Measurements from ENCODE around the gene POLE2. TPM values are rescaled to one million over a fixed set of nuclear protein-coding genes. Genes with fewer than 3 reads are reported as not detected.

The POLE2 gene
- total RNA-seq, 2 experiments from 2014 or later, result 28.6 to 30.3 TPM

- peaks cover 39% of the 10 kb centered on the region for H3K79me2 ChIP-seq (ENCODE audit: insufficient read depth, low read depth, low read length)
- POLR2A ChIA-PET, result interaction anchor here (0.6 to 5.1 kb wide), 10 partner anchors 9 to 652 kb away, joined by 3 to 32 read pairs (median 4); partner anchors contain the start of genes MGAT2, RPL36AL and RPS29
- intact Hi-C loops (cut with micrococcal nuclease; ENCODE audit: unreplicated experiment), result loop anchor here (5.0 to 10.0 kb wide), 4 partner anchors 173 to 1230 kb away; partner anchors contain the start of gene KLHDC2
- BruUV-seq (replicated peaks), result no TSS peak
- H3K9me2 ChIP-seq (ENCODE audit: insufficient read depth, low read length), result no peaks in the 10 kb centered on the region
- CTCF ChIA-PET (ENCODE audit: unreplicated experiment), result interaction anchor here (1.2 to 1.6 kb wide), 2 partner anchors 8 to 26 kb away, joined by 3 to 5 read pairs; partner anchors contain the start of gene RPS29
- TF ChIP-seq CTCF (conservative IDR thresholded peaks at IDR 0.05; ENCODE audit: low read length) (no peak), EZH2phosphoT487 (IDR thresholded peaks at IDR 0.05; ENCODE audit: borderline replicate concordance, low read depth, low read length) (no peak)
- peaks cover 3% of the 10 kb centered on the region; the same call in 1 of the 2 replicates for H3K36me3 ChIP-seq (ENCODE audit: insufficient read depth, low read length)
- H3K27ac ChIP-seq (ENCODE audit: low read depth, low read length, poor library complexity, severe bottlenecking), result peak overlapping the region; percentile 68
- peak overlapping the region; percentile 25 for H3K4me3 ChIP-seq (ENCODE audit: low read depth, low read length, poor library complexity, severe bottlenecking)
- peak overlapping the region; percentile 7; the same call in 1 of the 2 replicates for H2AFZ ChIP-seq (ENCODE audit: low read length)
- H3K4me1 ChIP-seq (ENCODE audit: insufficient read depth, low read length, poor library complexity, severe bottlenecking), result peaks cover 44% of the 10 kb centered on the region
- H4K20me1 ChIP-seq (ENCODE audit: insufficient read depth, low read length), result no peaks in the 10 kb centered on the region
- peak; percentile 59 for DNase-seq (ENCODE audit: low spot score)
- H3K9me3 ChIP-seq (ENCODE audit: low read length), result no peaks in the 10 kb centered on the region
- H3K4me2 ChIP-seq (ENCODE audit: low read length), result peak overlapping the region; percentile 51
Measured at GRCh38 chr14:49594347-49595091, 93.5 kb downstream of the POLE2 start.

Small RNA genes lying within 50 kb of the gene (small RNA-seq; reads per million reads assigned to genes)
- gene AL139099.3 (not detected), gene RNU6ATAC30P (not detected)

Other genes starting within 250 kb of the POLE2 start
- gene RPS29, start 101.8 kb downstream of the POLE2 start, total RNA-seq (2014; rRNA removed; shearing (Covaris generic)), result 3,800 and 6,504 TPM in 2 replicates
- 2,010 and 2,518 TPM in 2 replicates for gene RPS29, start 101.8 kb downstream of the POLE2 start, total RNA-seq (2022)
- 83.4 and 89.8 TPM in 2 replicates for gene LRR1, start 89.3 kb downstream of the POLE2 start, total RNA-seq (2014; rRNA removed; shearing (Covaris generic))
- gene LRR1, start 89.3 kb downstream of the POLE2 start, total RNA-seq (2022), result 73.0 and 80.3 TPM in 2 replicates
- gene RPL36AL, start 67.6 kb downstream of the POLE2 start, total RNA-seq (2014; rRNA removed; shearing (Covaris generic)), result 257 and 441 TPM in 2 replicates
- gene RPL36AL, start 67.6 kb downstream of the POLE2 start, total RNA-seq (2022), result 306 and 313 TPM in 2 replicates
- 79.3 and 83.5 TPM in 2 replicates for gene MGAT2, start 67.4 kb downstream of the POLE2 start, total RNA-seq (2014; rRNA removed; shearing (Covaris generic))
- gene MGAT2, start 67.4 kb downstream of the POLE2 start, total RNA-seq (2022), result 70.0 and 71.7 TPM in 2 replicates
- 14.7 and 17.2 TPM in 2 replicates for gene DNAAF2, start 53.0 kb downstream of the POLE2 start, total RNA-seq (2014; rRNA removed; shearing (Covaris generic))
- 9.7 and 11.6 TPM in 2 replicates for gene DNAAF2, start 53.0 kb downstream of the POLE2 start, total RNA-seq (2022)
- 0.25 and 0.26 TPM in 2 replicates for gene KLHDC1, start 4.9 kb upstream of the POLE2 start, total RNA-seq (2014; rRNA removed; shearing (Covaris generic))
- 0.37 TPM in 1 of 2 replicates, not detected in the other for gene KLHDC1, start 4.9 kb upstream of the POLE2 start, total RNA-seq (2022)
- 55.7 and 68.0 TPM in 2 replicates for gene KLHDC2, start 79.9 kb upstream of the POLE2 start, total RNA-seq (2014; rRNA removed; shearing (Covaris generic))
- 53.7 and 64.9 TPM in 2 replicates for gene KLHDC2, start 79.9 kb upstream of the POLE2 start, total RNA-seq (2022)
- 63.2 and 71.3 TPM in 2 replicates for gene NEMF, start 164.6 kb upstream of the POLE2 start, total RNA-seq (2014; rRNA removed; shearing (Covaris generic))
- 67.5 and 79.4 TPM in 2 replicates for gene NEMF, start 164.6 kb upstream of the POLE2 start, total RNA-seq (2022)
- gene ARF6, start 204.9 kb upstream of the POLE2 start, total RNA-seq (2014; rRNA removed; shearing (Covaris generic)), result 47.6 and 51.0 TPM in 2 replicates
- gene ARF6, start 204.9 kb upstream of the POLE2 start, total RNA-seq (2022), result 69.1 and 73.0 TPM in 2 replicates

All from OCI-LY7 (cell line).